ENCODE data around the gene FPR1. TPM values are rescaled to one million over a fixed set of nuclear protein-coding genes. Genes with fewer than 3 reads are reported as not detected.

FPR1 gene
- total and polyA plus RNA-seq, 2 of the 8 experiments (the other 6 are each of a cell fraction or from before 2014, with no cell fraction given), result 0.11 TPM; not detected in 1

- TF ChIP-seq, protein P1, sequence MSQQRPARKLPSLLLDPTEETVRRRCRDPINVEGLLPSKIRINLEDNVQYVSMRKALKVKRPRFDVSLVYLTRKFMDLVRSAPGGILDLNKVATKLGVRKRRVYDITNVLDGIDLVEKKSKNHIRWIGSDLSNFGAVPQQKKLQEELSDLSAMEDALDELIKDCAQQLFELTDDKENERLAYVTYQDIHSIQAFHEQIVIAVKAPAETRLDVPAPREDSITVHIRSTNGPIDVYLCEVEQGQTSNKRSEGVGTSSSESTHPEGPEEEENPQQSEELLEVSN (IDR thresholded peaks at IDR 0.05), result peak; percentile 81
These were observed 48.7 kb downstream of the FPR1 start (continued) for GRCh38 chr19:51702825-51703574.
